Nephron (organoid): ENCODE data around the gene ADAMTSL3.

Experiments used
- H3K27ac Mint-ChIP-seq, 3 experiments: 2 replicates each; pipeline ENCODE4 v1.8.0; 2020; ENCODE audit warnings: mixed read lengths in 3 of 3, mild to moderate bottlenecking in 2 of 3, moderate library complexity in 1 of 3
- H3K27me3 Mint-ChIP-seq: 2 replicates; pipeline ENCODE4 v1.8.0; 2021; ENCODE audit warnings: low read depth, mild to moderate bottlenecking, moderate library complexity, mixed read lengths
- H3K36me3 Mint-ChIP-seq: 2 replicates; pipeline ENCODE4 v1.8.0; 2020; ENCODE audit warnings: low read depth, mixed read lengths
- H3K4me1 Mint-ChIP-seq: 2 replicates; pipeline ENCODE4 v1.8.0; 2020; ENCODE audit warnings: mixed read lengths
- H3K4me3 Mint-ChIP-seq, 3 experiments: 2 replicates each; pipeline ENCODE4 v1.8.0; 2020; ENCODE audit warnings: mild to moderate bottlenecking in 3 of 3, mixed read lengths in 3 of 3, moderate library complexity in 2 of 3
- H3K9me3 Mint-ChIP-seq: 2 replicates; pipeline ENCODE4 v1.8.0; 2020; ENCODE audit warnings: mixed read lengths
- TF ChIP-seq, protein P1 (sequence below), 3 experiments: fragments of 200-600 bp; sonication (generic); IDR thresholded peaks; one replicate each; pipeline ENCODE4 v1.5.0; 2021; ENCODE audit warnings: antibody characterized with exemption in 3 of 3; ENCODE audit not compliant: unreplicated experiment in 3 of 3

Gene ADAMTSL3

DNA sequence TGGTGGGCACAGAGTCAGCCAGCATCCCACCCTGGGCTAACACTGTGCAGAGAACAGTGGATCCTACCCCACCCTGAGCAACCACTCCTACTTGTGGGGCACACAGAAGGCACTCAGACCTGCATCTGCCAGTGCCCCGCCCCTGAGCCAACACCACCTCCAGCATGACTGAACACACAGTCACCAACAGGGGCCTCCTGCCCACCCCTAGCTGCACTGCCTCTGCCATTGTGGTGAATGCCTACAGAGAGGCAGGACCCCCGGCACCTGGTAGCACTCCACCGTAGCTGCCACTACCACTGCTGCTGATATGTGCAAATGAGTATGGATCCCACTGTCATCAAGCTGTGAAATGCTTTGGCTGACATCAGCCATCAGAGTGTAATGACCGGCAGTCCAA, 123.1 kb downstream of the ADAMTSL3 start:
- H3K36me3 Mint-ChIP-seq, result no peaks in the 10 kb centered on the region
- H3K27ac Mint-ChIP-seq, result no peak overlapping the region
- peaks cover 25% of the 10 kb centered on the region for H3K9me3 Mint-ChIP-seq
- peaks cover 8% of the 10 kb centered on the region for H3K27me3 Mint-ChIP-seq
- H3K4me3 Mint-ChIP-seq, result no peak overlapping the region
- no peaks in the 10 kb centered on the region for H3K4me1 Mint-ChIP-seq
- TF ChIP-seq, protein P1, sequence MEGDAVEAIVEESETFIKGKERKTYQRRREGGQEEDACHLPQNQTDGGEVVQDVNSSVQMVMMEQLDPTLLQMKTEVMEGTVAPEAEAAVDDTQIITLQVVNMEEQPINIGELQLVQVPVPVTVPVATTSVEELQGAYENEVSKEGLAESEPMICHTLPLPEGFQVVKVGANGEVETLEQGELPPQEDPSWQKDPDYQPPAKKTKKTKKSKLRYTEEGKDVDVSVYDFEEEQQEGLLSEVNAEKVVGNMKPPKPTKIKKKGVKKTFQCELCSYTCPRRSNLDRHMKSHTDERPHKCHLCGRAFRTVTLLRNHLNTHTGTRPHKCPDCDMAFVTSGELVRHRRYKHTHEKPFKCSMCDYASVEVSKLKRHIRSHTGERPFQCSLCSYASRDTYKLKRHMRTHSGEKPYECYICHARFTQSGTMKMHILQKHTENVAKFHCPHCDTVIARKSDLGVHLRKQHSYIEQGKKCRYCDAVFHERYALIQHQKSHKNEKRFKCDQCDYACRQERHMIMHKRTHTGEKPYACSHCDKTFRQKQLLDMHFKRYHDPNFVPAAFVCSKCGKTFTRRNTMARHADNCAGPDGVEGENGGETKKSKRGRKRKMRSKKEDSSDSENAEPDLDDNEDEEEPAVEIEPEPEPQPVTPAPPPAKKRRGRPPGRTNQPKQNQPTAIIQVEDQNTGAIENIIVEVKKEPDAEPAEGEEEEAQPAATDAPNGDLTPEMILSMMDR (IDR thresholded peaks at IDR 0.05; ENCODE audit: unreplicated experiment in 3 of 3), result no peak

DNA sequence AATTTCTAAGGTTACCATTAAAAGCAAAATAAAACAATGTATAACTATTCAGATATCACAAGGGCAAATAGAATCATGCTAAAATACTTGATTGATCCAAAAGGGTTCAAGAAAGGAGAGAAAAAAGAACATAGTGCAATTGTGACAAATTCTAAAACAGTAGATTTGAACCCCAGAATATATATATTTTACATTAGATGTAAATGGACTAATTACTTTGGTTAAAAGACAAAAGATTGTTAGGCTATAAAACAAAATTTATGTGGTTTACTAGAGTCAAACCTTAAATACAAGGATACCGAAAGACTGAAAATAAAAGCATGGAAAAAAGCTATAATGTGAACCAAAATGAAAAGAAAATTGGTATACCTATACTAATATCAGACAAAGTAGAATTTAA, 129.3 kb downstream of the ADAMTSL3 start:
- H3K4me1 Mint-ChIP-seq, result no peaks in the 10 kb centered on the region
- TF ChIP-seq, protein P1 (IDR thresholded peaks at IDR 0.05; ENCODE audit: unreplicated experiment in 3 of 3), result no peak
- peaks cover 38% of the 10 kb centered on the region for H3K9me3 Mint-ChIP-seq
- no peaks in the 10 kb centered on the region for H3K36me3 Mint-ChIP-seq
- no peak overlapping the region for H3K4me3 Mint-ChIP-seq
- H3K27ac Mint-ChIP-seq, result no peak overlapping the region
- peaks cover 7% of the 10 kb centered on the region for H3K27me3 Mint-ChIP-seq

DNA sequence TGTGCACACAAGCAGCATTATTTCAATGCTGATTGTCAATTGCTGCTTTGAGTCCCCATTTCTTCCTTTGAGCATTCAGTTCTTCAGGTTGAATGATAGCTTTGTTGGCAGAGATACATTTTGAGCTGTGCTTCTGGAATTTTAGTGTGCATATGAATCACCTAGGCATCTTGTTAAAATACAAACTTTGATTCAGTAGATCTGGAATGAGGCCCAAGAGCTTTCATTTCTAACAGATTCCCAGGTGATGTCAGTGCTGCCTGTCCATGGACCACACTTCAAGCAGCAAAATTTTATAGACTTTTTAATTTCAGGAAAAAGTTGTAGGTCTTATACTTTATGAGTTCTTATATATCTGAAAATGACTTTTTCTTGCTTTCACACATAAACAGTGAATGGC, 131.1 kb downstream of the ADAMTSL3 start:
- Mint-ChIP-seq H3K9me3 (peaks cover 30% of the 10 kb centered on the region), H3K4me1 (no peaks in the 10 kb centered on the region), H3K27me3 (peaks cover 7% of the 10 kb centered on the region), H3K4me3 (no peak overlapping the region), H3K36me3 (no peaks in the 10 kb centered on the region), H3K27ac (no peak overlapping the region)
- TF ChIP-seq, protein P1 (IDR thresholded peaks at IDR 0.05; ENCODE audit: unreplicated experiment in 3 of 3), result no peak

DNA sequence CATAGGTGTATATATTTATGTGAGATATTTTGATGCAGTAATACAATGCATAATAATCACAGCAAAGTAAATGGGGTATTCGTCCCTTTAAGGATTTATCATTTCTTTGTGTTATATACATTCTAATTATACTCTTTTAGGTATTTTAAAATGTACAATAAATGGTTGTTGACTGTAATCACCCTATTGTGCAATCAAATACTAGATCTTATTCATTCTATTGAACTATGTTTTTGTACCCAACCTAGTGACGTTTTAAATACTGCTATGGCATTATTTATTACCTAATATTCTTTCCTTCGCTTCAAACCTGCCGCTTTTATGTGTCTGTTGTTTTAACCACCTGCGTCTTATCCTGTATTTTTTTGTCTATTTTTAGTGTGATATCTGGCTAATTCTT, 132.4 kb downstream of the ADAMTSL3 start:
- Mint-ChIP-seq H3K4me1 (no peaks in the 10 kb centered on the region), H3K9me3 (peaks cover 22% of the 10 kb centered on the region), H3K36me3 (no peaks in the 10 kb centered on the region), H3K27me3 (peaks cover 6% of the 10 kb centered on the region), H3K4me3 (no peak overlapping the region), H3K27ac (no peak overlapping the region)
- TF ChIP-seq, protein P1 (IDR thresholded peaks at IDR 0.05; ENCODE audit: unreplicated experiment in 3 of 3), result no peak

DNA sequence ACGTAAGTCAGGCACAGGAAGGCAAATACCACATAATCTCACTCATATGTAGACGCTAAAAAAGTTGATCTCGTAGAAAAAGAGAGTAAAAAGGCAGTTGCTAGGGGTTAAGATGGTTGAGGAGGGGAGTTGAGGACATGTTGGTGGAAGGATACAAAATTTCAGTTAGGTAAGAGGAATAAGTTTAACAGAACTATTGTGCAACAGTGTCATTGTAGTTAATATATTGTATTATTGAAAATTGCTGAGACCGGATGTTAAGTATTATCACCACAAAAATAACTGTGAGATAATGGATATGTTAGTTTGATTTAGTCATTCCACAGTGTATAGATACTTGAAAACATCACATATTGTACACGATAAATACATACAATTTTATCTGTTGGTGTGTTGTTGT, 139.1 kb downstream of the ADAMTSL3 start:
- Mint-ChIP-seq H3K27ac (no peak overlapping the region), H3K4me3 (no peak overlapping the region), H3K9me3 (no peaks in the 10 kb centered on the region), H3K36me3 (no peaks in the 10 kb centered on the region), H3K27me3 (peaks cover 8% of the 10 kb centered on the region), H3K4me1 (no peaks in the 10 kb centered on the region)
- TF ChIP-seq, protein P1 (IDR thresholded peaks at IDR 0.05; ENCODE audit: unreplicated experiment in 3 of 3), result no peak

DNA sequence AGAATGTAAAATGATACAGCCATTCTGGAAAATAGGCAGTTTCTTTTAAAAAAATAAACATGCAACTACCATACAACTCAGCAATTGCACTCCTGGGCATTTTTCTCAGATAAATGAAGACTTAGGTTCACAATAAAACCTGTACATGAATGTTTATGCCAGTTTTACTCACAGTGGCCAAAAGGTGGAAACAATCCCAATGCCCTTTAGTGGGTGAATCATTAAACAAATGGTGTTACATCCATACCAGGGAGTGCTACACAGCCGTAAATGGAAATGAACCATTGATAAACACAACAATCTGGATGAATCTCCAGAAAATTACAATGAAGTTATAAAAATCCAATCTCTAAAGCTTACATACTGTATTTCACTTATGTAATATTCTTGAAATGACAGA, 140.3 kb downstream of the ADAMTSL3 start:
- no peaks in the 10 kb centered on the region for H3K9me3 Mint-ChIP-seq
- H3K36me3 Mint-ChIP-seq, result no peaks in the 10 kb centered on the region
- no peak overlapping the region for H3K4me3 Mint-ChIP-seq
- TF ChIP-seq, protein P1 (IDR thresholded peaks at IDR 0.05; ENCODE audit: unreplicated experiment in 3 of 3), result no peak
- H3K27me3 Mint-ChIP-seq, result peaks cover 8% of the 10 kb centered on the region
- H3K27ac Mint-ChIP-seq, result no peak overlapping the region
- no peaks in the 10 kb centered on the region for H3K4me1 Mint-ChIP-seq
